Colon (tissue), 2 donors: ENCODE results near the gene PNPLA2.

Source experiments
- FAIRE-seq: peaks from 2 replicates; lab custom pipeline; 2012; peaks lifted over from hg19 to GRCh38; lab: Jason Lieb, UNC
- donor health status: control.
- donor health status: control.

The PNPLA2 gene

GRCh38 chr11:860234-861104, 41.8 kb downstream of the PNPLA2 start:
- FAIRE-seq: no peak

GRCh38 chr11:861105-861479, 42.4 kb downstream of the PNPLA2 start:
- no peak for FAIRE-seq

GRCh38 chr11:862081-862661, 43.5 kb downstream of the PNPLA2 start:
- no peak for FAIRE-seq

GRCh38 chr11:862696-863022, 43.9 kb downstream of the PNPLA2 start:
- no peak for FAIRE-seq

- FAIRE-seq: no peak
Observed at GRCh38 chr11:863023-863909, 44.6 kb downstream of the PNPLA2 start.

DNA sequence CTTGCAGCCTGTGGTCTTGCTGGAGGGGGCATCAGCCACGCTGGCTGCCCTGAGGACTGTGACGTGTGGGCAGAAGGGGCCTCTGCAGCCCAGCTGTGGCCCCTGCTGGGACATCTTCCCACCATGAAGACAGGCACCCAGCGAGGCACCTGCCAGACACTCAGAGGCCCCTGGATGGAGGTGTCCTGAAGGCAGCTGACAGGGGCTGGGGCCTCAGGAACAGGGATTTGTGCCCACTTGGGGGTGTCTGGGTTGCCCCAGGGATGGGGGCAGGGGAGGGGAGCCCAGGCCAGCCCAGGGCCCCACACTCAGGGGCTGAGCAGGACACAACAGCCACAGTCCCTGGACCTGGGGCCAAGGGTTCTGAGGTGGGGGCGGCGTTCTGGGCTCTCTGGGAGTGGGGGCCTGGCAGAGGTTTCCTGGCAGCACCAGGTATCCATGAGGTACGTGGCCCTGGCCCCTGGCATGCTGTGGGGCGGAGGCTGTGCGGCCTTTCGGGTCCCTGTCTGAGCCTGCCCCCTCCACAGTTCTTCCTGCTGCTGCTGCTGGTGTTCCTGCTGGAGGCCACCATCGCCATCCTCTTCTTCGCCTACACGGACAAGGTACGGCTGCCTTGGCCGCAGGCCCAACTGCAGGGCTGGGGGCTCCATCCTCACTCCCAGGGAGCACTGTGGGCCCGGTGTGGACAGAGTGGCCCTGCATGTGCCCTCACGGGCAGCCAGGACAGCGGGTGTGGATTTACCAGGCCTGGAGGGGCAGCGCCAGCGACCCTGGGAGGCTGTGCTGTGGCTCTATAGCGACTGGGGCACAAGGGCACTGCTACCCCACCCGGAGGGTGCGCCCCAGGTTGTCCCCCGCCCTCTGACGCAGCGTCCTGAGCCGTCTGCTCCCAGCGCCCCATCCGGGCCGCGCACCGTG, 45.5 kb downstream of the PNPLA2 start:
- no peak for FAIRE-seq

- no peak for FAIRE-seq
Observed at GRCh38 chr11:864898-865297, 46.2 kb downstream of the PNPLA2 start.

DNA sequence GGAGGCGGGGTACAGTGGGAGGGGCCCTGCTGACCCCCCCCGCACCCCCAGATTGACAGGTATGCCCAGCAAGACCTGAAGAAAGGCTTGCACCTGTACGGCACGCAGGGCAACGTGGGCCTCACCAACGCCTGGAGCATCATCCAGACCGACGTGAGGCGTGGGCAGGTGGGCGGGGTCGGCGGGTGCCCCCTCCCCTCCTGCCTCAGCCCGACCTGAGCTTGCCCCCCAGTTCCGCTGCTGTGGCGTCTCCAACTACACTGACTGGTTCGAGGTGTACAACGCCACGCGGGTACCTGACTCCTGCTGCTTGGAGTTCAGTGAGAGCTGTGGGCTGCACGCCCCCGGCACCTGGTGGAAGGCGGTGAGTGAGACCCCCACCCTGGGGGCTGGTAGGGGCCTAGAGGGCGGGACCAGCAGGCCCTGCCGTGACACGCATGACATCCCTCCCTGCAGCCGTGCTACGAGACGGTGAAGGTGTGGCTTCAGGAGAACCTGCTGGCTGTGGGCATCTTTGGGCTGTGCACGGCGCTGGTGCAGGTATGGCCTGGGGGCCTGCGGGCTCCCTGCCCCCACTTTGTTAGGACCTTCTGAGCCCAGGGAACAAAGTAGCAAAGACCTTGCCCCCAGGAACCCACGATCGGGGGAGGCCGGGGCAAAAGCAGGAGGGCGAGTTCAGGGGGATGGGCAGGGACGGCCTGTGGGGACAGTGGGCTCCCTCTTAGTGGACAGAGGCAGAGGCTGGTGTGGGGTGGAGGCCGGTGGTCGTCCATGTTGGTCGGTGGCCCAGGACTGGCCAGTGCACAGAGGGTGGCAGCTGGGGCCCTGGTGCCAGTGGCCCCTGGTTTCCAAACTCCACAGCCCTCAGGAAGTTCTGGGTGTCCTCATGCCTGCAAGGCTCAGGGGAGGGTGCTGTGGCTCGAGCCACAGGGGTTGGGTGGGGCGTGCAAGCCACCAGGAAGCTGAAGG, 47.0 kb downstream of the PNPLA2 start:
- FAIRE-seq: no peak

DNA sequence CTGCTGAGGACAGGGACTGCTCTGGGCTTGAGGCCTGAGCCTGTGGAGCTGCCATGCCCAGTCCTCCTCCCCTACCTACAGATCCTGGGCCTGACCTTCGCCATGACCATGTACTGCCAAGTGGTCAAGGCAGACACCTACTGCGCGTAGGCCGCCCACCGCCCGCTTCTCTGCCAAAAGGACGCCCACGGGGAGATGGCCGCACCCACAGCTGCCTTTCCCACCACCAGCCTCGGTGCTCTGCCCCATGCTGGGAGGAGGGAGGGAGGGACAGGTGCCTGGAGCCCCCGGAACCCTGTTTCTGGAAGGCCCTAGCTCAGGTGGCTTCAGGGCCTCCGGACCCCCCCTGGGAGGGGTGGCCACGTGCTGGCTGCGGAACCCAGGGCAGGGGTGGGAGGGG, 47.8 kb downstream of the PNPLA2 start:
- no peak for FAIRE-seq

GRCh38 chr11:867856-868358, 49.2 kb downstream of the PNPLA2 start:
- no peak for FAIRE-seq

- FAIRE-seq: no peak
Observed at GRCh38 chr11:868394-868793, 49.7 kb downstream of the PNPLA2 start.

DNA sequence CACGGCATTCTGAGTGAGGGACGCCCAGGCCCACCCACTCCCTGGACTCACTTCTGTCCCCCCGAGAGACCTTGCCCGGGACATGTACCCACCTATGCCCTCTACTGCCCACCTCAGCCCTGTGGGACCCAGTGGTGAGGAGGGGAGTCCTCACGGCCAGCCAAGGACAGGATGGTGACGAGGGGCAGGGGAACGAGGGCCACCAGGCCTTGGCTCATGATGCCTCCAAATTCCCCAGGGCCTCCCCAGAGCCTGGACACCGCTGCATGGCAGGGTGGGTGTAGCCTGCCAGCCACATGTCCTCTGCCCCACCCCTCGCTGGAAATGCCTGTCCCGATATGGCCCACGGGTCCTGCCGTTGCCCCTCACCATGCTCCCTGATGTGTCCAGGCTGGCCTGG, 50.1 kb downstream of the PNPLA2 start:
- FAIRE-seq: no peak

- FAIRE-seq: no peak
Observed at GRCh38 chr11:869399-870126, 50.8 kb downstream of the PNPLA2 start.

DNA sequence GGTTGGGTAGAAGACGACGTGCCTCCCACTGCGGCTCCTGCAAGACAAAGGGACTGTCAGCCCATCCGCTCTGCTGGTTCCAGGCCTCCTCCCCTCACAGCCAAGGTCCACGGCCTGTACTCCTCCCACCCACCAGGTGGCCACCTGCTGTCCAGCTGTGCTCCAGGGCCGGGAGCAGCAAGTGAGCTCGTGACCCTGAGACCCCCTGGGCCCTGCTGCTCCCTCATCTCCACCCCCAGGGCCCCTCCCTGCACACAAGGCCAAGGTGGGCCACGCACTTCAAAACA, 51.4 kb downstream of the PNPLA2 start:
- no peak for FAIRE-seq

DNA sequence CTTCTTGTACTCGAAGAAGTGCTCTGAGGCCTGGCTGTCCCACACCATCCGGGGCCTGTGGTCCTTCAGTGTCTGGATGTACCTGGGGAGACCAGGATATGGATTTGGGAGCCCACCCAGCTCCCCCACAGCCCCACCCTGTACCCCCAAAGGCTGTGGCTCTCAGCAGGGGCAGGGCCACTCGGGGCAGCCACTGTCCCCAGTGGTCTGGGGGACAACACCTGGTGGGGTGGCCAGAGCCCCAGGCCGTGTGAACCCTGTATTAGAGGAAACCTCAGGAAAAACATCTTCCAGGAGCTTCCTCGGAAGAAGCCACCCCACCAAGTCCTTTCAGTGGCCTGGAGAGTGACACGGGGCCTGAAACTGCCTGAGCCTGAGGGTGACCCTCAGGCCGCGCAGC, 51.7 kb downstream of the PNPLA2 start:
- FAIRE-seq: no peak

DNA sequence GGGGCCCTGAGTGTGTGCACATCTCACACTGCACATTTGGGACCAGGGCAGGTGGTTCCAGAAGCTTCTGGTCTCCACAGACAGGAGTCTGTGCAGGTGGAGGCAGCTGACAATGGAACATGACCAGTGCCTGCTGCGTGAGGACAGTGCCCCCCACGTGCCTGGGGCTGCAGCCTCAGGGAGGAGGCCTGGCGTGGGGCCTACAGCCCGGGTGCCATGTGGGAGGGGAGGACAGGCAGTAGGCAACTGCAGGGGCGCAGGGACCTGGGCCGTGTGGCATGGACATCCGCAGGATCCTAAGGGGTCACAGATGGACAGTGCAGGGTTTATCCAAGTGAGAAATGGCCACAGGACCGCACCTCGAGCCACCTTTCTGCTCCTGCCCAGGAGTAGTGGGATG, 52.8 kb downstream of the PNPLA2 start:
- no peak for FAIRE-seq

GRCh38 chr11:872799-873198, 54.1 kb downstream of the PNPLA2 start:
- no peak for FAIRE-seq

DNA sequence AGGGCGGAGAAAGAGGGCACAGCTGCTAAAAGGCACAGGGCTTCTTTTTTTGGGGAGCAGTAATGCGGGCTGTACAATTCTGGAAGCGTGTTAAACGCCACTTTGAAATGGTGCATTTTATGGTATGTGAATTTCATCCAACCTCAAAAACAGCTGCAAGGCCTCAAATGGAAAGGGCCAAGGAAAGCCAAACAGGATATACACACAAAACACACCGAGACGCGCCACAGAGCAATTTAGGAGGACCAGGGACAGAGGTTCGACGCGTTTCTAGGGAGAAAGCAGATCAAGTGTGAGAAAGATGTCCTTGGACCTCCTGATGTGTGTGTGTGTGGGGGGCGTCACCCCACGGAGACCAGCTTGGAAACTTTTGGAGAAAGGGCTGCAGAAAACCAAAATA, 55.0 kb downstream of the PNPLA2 start:
- FAIRE-seq: no peak
